ENCODE measurements around the gene PLBD1. TPM values are rescaled to one million over a fixed set of nuclear protein-coding genes. Genes with fewer than 3 reads are reported as not detected.

PLBD1 gene
- total RNA-seq, 1 experiment from 2014 or later = 0.30 TPM

- H3K4me2 ChIP-seq (ENCODE audit: low read length) = no peak overlapping the region
- no peak overlapping the region for H3K4me3 ChIP-seq (replicated peaks in 1 of 2; ENCODE audit: low read depth in 1 of 2, low read length in 2 of 2)
- TF ChIP-seq CBX3 (IDR thresholded peaks at IDR 0.05; ENCODE audit: low read depth) (no peak), RAD21 (IDR thresholded peaks at IDR 0.05; ENCODE audit: low read depth) (no peak), POLR2AphosphoS5 (IDR thresholded peaks at IDR 0.05; ENCODE audit: low read depth, low read length) (no peak), CEBPB (IDR thresholded peaks at IDR 0.05; ENCODE audit: low read depth) (no peak), JUND (IDR thresholded peaks at IDR 0.05) (no peak), ZNF274 (IDR thresholded peaks at IDR 0.05; ENCODE audit: low read depth, low read length) (no peak), TCF7L2 (IDR thresholded peaks at IDR 0.05; ENCODE audit: borderline replicate concordance, extremely low read depth, insufficient read depth, insufficient read length) (no peak), SIN3A (IDR thresholded peaks at IDR 0.05; ENCODE audit: low read depth) (no peak)
- H3K79me2 ChIP-seq (ENCODE audit: insufficient read depth, low read length) = no peaks in the 10 kb centered on the region
- DNase-seq (ENCODE audit: low read depth, low spot score) (no peak), ATAC-seq (no peak)
- no peaks in the 10 kb centered on the region for H3K27me3 ChIP-seq (ENCODE audit: insufficient read depth, low read length)
- no peak overlapping the region for H3K27ac ChIP-seq (ENCODE audit: low read depth, low read length)
- ChIA-PET POLR2A (no interaction called here), CTCF (no interaction called here), RAD21 (ENCODE audit: low non-redundant PET in 1 of 2, low total read pairs in 2 of 2, uncharacterized antibody in 2 of 2, unreplicated experiment in 2 of 2) (no interaction called here)
- H3K4me1 ChIP-seq (ENCODE audit: control insufficient read depth in 1 of 2, insufficient read depth in 2 of 2, low read length in 2 of 2) = no peaks in the 10 kb centered on the region
- no peaks in the 10 kb centered on the region for H4K20me1 ChIP-seq (ENCODE audit: insufficient read depth)
- intact Hi-C loops (cut with micrococcal nuclease) = no loop called here
- no TSS peak for BruUV-seq (replicated peaks)
- H3K36me3 ChIP-seq (ENCODE audit: control insufficient read depth in 1 of 2, insufficient read depth in 2 of 2, low read length in 2 of 2) = no peaks in the 10 kb centered on the region
- no peaks in the 10 kb centered on the region for H3K9me3 ChIP-seq (ENCODE audit: control insufficient read depth in 1 of 2, insufficient read depth in 1 of 2, low read depth in 1 of 2, low read length in 2 of 2)
- no peak overlapping the region for H3K9ac ChIP-seq (ENCODE audit: low read length)
- no peak overlapping the region for H2AFZ ChIP-seq (ENCODE audit: low read depth, low read length, poor library complexity, severe bottlenecking)
- no peaks in the 10 kb centered on the region for H3K9me2 ChIP-seq (ENCODE audit: insufficient read depth)
Measured at GRCh38 chr12:14597480-14597879, 29.8 kb upstream of the PLBD1 start.

DNA sequence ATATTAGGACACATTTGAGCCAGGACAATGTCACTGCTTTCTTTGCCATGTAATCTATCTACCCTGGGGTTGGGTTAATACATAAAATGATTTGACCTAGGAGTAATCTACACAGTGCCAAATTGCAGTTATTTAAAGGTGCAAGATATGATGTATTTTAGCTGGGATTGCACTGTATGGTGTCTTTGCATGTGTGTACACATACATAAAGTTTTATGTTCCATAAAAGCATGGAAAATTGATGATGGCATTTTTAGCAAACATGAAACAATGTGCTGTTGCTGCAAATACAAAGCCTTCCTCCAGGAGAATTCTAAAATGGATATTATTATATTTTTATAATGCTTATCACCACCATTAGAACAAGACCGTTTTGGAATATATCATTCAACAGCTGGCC, 24.0 kb upstream of the PLBD1 start:
- Histone ChIP-seq H3K36me3 (ENCODE audit: control insufficient read depth in 1 of 2, insufficient read depth in 2 of 2, low read length in 2 of 2) (no peaks in the 10 kb centered on the region), H3K4me3 (replicated peaks in 1 of 2; ENCODE audit: low read depth in 1 of 2, low read length in 2 of 2) (no peak overlapping the region), H3K27ac (ENCODE audit: low read depth, low read length) (no peak overlapping the region), H4K20me1 (ENCODE audit: insufficient read depth) (no peaks in the 10 kb centered on the region), H3K79me2 (ENCODE audit: insufficient read depth, low read length) (no peaks in the 10 kb centered on the region), H3K9ac (ENCODE audit: low read length) (no peak overlapping the region), H3K4me1 (ENCODE audit: control insufficient read depth in 1 of 2, insufficient read depth in 2 of 2, low read length in 2 of 2) (no peaks in the 10 kb centered on the region), H3K9me2 (ENCODE audit: insufficient read depth) (no peaks in the 10 kb centered on the region), H2AFZ (ENCODE audit: low read depth, low read length, poor library complexity, severe bottlenecking) (no peak overlapping the region), H3K27me3 (ENCODE audit: insufficient read depth, low read length) (no peaks in the 10 kb centered on the region), H3K4me2 (ENCODE audit: low read length) (no peak overlapping the region), H3K9me3 (ENCODE audit: control insufficient read depth in 1 of 2, insufficient read depth in 1 of 2, low read depth in 1 of 2, low read length in 2 of 2) (no peaks in the 10 kb centered on the region)
- ATAC-seq = no peak
- intact Hi-C loops (cut with micrococcal nuclease) = no loop called here
- POLR2A ChIA-PET = no interaction called here
- no TSS peak for BruUV-seq (replicated peaks)
- RAD21 ChIA-PET (ENCODE audit: low non-redundant PET in 1 of 2, low total read pairs in 2 of 2, uncharacterized antibody in 2 of 2, unreplicated experiment in 2 of 2) = no interaction called here
- DNase-seq (ENCODE audit: low read depth, low spot score) = no peak
- CTCF ChIA-PET = no interaction called here
- TF ChIP-seq ZNF274 (IDR thresholded peaks at IDR 0.05; ENCODE audit: low read depth, low read length) (no peak), JUND (IDR thresholded peaks at IDR 0.05) (no peak), TCF7L2 (IDR thresholded peaks at IDR 0.05; ENCODE audit: borderline replicate concordance, extremely low read depth, insufficient read depth, insufficient read length) (no peak), POLR2AphosphoS5 (IDR thresholded peaks at IDR 0.05; ENCODE audit: low read depth, low read length) (no peak), YY1 (IDR thresholded peaks at IDR 0.05; ENCODE audit: extremely low read depth, insufficient replicate concordance, low read depth, low read length) (no peak), REST (IDR thresholded peaks at IDR 0.05; ENCODE audit: low read depth) (no peak), CTCF (IDR thresholded peaks at IDR 0.05 in 2 of 3, conservative IDR thresholded peaks at IDR 0.05 in 1 of 3; ENCODE audit: borderline replicate concordance in 1 of 3, insufficient read depth in 1 of 3, low read depth in 2 of 3, low read length in 2 of 3) (no peak), EGR1 (IDR thresholded peaks at IDR 0.05; ENCODE audit: low read depth) (no peak), CEBPB (IDR thresholded peaks at IDR 0.05; ENCODE audit: low read depth) (no peak), EZH2phosphoT487 (IDR thresholded peaks at IDR 0.05; ENCODE audit: borderline replicate concordance) (no peak), FOSL1 (IDR thresholded peaks at IDR 0.05; ENCODE audit: low read depth) (no peak), ELF1 (IDR thresholded peaks at IDR 0.05; ENCODE audit: borderline replicate concordance, low read depth) (no peak), RAD21 (IDR thresholded peaks at IDR 0.05; ENCODE audit: low read depth) (no peak), CBX3 (IDR thresholded peaks at IDR 0.05; ENCODE audit: low read depth) (no peak), ZFX (IDR thresholded peaks at IDR 0.05) (no peak)
